GM19193 (cell line): ENCODE results near the gene SCARB2.

ENCODE experiments used
- POLR2A ChIP-seq: IDR thresholded peaks from 4 replicates; pipeline ENCODE4 v1.6.1; 2011; ENCODE audit not compliant: insufficient read depth, insufficient read length; ENCODE audit errors: extremely low read depth

SCARB2 gene

DNA sequence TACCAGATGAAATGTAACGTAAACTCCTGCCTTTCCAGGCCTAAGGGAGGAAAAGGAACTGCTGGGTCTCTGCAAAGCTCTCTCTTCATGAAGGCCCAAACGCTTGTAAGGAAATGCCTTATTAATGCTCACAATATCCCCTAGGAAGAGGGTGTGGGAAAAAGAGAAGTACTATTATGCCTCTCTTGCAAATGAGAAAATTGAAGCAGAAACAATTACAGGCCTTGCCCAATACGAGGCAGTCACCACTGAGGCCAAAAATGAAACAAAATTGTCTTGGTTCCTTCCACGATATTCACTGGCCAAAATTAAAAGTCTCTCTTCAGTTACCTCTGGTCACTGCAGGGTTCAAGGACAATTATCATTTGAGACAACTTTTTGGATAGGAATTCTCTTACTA lies 3.2 kb downstream of the SCARB2 start:
- TF ChIP-seq POLR2A: no peak

DNA sequence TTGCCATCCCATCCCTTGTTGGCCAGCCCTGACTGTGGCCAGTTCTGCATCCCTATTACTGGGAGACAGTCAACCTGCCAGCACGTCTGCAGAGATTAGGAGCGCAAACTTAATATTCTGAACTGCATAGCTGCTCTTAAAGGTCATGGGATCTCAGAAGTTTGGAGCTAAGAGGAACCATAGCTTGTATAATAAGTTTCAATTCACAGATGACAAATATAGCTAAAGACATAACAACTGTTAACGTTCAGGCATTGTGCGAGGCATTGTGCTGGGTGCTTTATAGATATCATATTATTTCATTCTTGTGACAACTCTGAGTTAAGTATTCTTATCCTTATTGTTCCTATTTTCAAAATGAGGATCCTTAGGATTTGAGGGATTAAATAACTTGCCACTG lies 3.7 kb downstream of the SCARB2 start:
- TF ChIP-seq POLR2A: no peak

DNA sequence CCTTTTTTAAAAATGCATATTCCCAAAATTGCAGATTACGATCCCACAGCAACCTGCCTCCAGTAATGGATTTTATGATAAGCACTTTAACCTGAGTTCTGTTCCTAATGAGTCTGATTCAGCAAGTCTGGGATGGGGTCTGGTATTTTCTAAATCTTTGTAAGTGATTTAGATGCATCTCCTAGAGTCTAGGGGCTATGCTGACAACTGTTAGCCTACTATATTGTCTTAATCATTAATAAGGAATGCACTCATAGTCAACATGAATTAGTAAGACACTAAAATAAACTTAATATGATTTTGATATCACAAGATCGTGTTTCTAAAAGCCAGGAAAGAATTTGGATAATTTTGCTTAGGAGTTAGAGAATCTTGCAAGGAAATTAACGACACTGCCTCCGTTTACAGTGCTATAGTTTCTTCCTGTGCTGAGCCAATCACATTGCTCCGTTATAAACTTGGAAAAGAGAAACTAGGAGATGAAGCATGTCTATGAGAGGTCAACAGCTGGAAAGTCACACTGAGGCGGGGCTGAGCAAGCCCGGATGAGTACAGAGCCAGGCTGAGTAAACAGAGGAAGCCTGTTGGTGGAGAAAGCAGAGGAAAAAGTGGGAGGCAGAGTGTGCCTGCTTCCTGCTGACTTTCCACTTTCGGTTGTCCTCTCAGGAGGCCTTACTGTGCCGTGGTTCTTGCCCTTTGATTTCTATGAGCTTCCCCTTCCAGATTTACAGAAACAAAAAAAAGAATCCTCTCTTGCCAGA lies 5.4 kb downstream of the SCARB2 start:
- TF ChIP-seq POLR2A: no peak

DNA sequence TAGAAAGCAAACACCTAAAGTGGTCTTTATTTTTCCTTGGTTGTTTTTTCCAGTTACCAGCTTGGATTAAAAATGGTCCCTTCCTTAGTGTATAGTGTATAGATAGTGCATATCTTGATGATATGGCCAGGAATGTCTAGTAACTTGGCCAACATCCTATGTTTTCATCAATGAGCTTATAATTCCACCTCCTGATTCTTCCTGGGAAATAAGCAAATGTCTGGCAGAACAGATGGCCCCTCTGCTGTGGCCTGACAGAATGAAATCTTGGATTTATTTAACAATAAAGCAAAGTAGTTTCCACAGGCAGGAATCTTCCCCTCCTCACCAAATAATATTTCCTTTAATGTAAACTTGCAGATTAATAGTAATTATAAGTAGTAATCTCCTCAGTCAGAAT lies 6.1 kb downstream of the SCARB2 start:
- no peak for TF ChIP-seq POLR2A

DNA sequence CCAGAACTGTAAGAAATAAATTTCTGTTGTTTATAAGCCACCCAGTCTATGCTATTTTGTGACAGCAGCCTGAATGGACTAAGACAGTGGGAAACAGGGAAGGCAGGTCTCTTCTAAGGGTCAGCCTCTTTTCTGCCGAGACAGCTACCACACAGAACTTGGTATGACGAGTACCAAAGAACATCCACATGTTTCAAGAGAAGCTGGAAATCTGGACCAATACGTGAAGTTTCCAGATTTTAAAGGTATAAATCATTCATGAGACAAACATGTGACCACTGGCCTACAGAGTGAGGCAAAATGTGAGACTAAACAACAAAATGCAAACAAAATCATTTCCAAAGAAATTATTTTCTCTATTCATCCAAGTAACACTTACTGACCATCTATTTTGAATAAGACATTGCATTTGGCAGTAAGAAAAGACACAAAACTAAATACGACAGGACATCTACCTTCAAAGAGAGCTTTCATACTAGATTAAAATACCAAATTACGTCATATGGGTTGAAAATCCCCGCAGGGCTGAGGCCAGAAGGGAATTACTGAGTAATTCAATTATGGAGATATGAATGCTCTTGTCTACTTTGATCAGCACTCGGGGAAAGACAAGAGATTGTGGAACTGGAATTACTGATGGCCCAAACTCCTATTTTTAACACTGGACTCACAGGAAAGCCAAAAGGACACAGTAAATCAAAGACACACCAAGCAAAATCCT lies 7.2 kb downstream of the SCARB2 start:
- TF ChIP-seq POLR2A: no peak

DNA sequence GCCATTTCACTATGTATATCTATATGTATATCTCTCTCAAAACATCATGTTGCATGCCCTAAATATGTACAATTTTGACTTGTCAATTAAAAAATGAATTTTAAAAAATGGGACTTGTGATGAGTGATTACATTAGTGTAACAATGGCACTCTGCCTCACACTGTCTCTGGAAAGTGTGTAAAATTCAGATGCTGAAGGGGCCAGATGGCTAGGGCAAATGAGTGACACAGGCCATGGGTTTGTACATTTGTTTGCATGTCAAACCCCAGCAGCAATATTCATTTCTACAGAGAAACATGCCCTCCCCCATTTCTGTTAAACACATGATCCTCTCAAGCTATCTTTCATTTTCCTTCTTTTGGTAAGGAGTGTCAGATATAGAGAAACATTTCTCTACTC lies 8.1 kb downstream of the SCARB2 start:
- TF ChIP-seq POLR2A: no peak

DNA sequence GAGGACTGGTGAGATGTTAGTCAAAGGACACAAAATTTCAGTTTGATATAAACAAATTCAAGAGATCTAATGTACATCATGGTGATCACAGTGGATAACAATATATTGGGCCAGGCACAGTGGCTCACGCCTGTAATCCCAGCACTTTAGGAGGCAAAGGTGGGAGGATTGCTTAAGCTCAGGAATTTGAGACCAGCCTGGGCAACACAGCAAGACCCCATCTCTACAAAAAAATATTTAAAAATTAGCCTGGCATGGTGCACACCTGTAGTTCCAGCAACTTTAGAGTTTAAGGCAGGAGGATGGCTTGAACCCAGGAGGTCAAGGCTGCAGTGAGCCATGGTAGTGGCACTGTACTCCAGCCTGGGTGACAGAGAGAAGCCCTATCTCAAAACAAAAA lies 8.7 kb downstream of the SCARB2 start:
- no peak for TF ChIP-seq POLR2A

DNA sequence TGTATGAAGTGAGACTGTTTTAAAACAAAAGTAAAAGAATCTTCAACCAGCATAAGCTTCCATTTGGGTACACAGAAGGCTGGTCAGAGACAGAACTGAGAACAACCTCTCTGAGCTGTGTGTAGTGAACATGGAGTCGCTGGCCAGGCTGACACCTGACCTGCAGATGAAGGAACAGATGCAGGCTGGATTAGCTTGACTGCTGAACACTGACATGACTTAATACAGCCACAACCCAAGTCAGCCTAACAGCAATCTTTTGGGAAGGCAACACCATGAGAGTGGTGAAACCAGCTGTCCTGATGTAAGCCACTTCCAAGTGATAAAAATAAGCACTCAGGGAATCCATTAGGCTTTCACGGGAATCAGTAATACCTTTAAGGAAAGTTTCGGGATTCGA lies 10.1 kb downstream of the SCARB2 start:
- TF ChIP-seq POLR2A: no peak

DNA sequence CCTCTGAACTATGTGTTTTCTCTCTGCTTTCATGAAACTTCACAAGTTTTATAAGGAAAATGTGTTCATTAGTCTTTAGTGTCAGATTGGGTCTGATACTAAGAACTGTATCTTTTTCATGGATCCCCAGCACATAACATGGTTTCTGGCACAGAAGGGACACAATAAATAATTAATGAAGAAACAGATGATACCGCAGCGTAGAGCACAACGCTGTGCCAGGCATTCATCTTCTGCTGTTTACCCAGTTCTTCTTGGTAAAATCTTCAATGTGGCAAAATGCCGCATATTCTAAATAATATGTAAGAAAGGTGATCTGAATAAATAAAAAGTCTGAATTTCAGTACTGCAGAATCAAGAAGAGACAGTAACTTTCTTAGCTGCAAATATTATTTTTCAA lies 12.3 kb downstream of the SCARB2 start:
- no peak for TF ChIP-seq POLR2A

DNA sequence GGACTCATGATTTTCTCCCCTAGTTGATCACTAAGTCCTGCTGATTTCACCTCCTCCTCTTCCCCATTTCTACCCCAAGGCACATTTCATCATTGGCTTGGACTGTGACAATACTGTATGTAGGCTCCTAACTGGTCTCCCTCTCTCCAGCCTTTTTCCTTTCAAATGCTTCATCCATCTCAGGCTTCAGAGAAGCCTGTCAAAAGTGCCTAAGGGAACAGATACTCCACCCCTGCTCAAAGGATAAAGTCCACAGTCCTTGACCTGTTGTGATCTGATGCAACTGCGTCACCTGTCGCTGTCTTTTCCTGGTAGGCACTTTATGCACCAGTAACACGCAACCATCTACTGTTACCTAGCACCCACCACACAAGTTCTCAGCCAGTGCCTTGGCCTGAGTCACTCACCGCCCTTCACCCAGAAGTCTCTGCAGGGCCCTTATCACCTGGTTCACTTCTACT lies 12.8 kb downstream of the SCARB2 start:
- TF ChIP-seq POLR2A: no peak

DNA sequence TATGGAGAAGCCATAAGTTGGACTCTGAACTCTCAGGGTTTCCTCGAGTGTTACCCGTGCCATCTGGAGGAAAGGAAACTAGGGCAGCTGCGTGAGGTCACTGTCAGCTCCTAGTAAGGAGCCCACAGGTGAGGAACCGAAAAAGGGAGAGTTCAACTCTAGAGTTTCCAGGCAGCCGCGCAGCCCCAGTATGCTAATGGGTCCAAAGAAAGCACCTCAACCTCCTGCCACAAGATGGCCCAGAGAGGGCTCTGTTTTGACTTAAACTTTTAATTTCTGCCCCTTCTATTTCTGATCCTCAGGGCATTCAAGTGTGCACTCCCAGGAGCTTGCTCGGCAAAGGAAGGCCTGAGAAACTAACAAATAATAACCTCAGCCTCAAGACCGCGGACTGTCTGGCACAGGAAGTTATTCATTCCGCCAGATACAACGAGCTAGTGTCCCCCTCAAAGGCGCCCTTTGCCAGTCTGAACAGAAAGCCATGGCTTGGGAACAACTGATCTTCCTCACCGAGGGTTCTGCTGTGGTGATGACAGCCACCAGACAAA lies 13.9 kb downstream of the SCARB2 start:
- peak; percentile 12 for TF ChIP-seq POLR2A

DNA sequence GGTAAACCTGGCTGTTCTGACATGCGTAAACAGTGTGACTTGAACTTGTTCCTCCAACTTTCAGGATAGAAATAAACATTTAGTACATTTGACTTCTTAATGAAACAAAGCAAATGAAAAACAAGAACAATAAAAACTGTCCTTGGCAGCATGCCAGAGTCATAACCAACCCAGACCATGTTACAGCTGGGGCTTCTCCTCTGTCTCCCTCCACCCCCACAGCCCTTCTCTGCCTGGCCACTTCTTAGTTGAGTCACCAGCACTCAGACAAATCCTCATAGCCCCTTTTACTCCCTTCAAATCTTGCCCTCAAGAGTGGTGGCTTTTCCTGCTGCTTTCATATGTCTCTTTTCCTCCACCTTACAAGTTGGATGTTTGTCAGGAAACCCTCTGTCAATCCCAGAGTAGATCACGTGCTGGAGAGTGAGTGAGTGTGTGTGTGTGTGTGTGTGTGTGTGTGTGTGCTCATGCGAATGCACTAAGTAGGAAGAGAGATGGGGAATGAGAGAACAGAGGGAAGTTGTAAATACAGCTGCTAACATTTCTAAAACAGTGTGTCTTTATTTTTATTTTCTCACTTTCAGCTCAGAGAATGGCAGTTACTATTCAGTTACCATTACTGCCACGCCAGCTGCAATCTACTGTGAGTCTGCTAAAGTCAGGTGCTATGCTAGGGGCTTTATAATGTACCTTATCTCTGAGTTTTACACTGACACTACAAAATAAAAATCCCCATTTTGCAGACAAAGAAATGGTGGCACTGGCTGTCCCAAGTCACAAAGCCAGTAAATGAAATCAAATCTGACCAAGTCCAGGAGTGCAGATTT lies 15.0 kb downstream of the SCARB2 start:
- TF ChIP-seq POLR2A: no peak

DNA sequence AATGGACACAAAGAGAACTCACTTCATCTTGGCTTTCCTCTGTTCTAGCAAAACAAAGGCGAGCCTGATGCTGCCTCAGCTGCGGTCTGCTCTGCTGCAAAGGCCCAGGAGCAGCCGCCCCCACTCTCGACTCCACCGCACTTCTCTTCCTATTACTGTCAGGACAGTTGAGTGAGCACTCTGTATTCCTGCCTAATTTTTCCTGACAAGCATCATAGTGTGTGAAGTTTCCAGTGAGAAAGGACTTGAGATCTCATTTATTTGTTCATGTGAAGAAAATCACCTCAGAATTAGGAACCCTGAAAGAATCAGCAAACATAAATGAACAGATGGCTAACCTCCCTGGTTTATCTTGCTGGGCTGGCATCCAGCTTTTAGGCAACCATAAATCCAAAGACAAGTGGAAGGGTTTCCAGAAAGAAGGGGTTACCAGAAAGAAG lies 15.6 kb downstream of the SCARB2 start:
- no peak for TF ChIP-seq POLR2A

DNA sequence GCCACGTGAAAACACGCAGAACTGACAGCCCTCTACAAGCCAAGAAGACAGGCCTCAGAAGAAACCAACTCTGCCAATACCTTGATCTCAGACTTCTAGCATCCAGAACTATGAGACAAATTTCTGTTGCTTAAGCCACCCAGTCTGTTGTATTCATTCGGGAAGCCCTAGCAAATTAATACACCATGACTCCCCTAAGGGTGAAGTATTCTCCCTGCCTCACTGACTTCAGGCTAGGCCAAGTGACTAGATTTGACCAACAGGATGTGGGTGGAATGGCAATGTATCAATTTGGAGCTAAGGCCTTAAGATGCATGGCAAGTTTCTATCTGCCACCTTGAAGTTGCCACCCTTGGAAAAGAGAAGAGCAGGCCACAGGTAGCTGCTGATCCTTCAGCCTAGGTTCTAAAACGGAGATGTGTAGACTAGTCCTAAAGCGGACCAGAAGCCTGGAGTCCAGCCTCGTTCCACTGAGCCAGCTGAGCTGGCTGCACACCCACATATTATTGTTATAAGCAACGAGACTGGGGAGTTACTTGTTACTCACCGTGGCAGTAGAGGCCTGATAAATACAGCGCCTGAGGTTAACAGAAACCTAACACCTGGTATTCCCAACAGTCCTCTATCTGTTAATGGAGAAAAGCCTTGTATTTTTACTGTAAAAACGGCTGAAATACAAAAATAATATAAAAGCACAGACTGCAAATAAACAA lies 16.4 kb downstream of the SCARB2 start:
- TF ChIP-seq POLR2A: no peak
